ENCODE results near the gene ACOX1. TPM values are rescaled to one million over a fixed set of nuclear protein-coding genes. Genes with fewer than 3 reads are reported as not detected.

The ACOX1 gene
- total and polyA plus RNA-seq, 2 of the 13 experiments (the other 11 are each of a cell fraction or from before 2014, with no cell fraction given): 86.4 to 120 TPM

GRCh38 chr17:75892556-75893224 lies 86.3 kb downstream of the ACOX1 start (continued):
- TF ChIP-seq ZBTB33 (CRISPR knock-in tag; IDR thresholded peaks at IDR 0.05) (no peak), ZFP82 (CRISPR knock-in tag; IDR thresholded peaks at IDR 0.05; ENCODE audit: borderline replicate concordance) (no peak; the same call in 1 of the 2 replicates), ZKSCAN1 (IDR thresholded peaks at IDR 0.05; ENCODE audit: low read length) (no peak), XRCC5 (optimal IDR thresholded peaks at IDR 0.05; ENCODE audit: low read length) (peak; percentile 68), ZHX2 (IDR thresholded peaks at IDR 0.05; ENCODE audit: low read depth) (no peak), ZHX2 (CRISPR knock-in tag; IDR thresholded peaks at IDR 0.05; ENCODE audit: borderline replicate concordance) (no peak; the same call in 1 of the 2 replicates), KLF12 (CRISPR knock-in tag; IDR thresholded peaks at IDR 0.05; ENCODE audit: borderline replicate concordance) (peak; percentile 86), ZBTB44 (CRISPR knock-in tag; IDR thresholded peaks at IDR 0.05) (no peak), ZSCAN30 (CRISPR knock-in tag; IDR thresholded peaks at IDR 0.05) (no peak), HMGXB4 (CRISPR knock-in tag; IDR thresholded peaks at IDR 0.05; ENCODE audit: borderline replicate concordance in 1 of 2, low read depth in 1 of 2) (peak; percentile 35 to 55; a peak in 2 of 4 replicates), NR3C1 (CRISPR knock-in tag; IDR thresholded peaks at IDR 0.05) (no peak), SRY (CRISPR knock-in tag; IDR thresholded peaks at IDR 0.05) (peak; percentile 36; the same call in 1 of the 2 replicates), EHMT2 (IDR thresholded peaks at IDR 0.05; ENCODE audit: borderline replicate concordance, low read depth, low read length) (no peak), SETDB1 (CRISPR knock-in tag; IDR thresholded peaks at IDR 0.05; ENCODE audit: borderline replicate concordance) (no peak), CSRNP1 (CRISPR knock-in tag; IDR thresholded peaks at IDR 0.05) (peak; percentile 96)
